H9 (cell line): ENCODE results near the gene IGSF3. TPM values are rescaled to one million over a fixed set of nuclear protein-coding genes. Genes with fewer than 3 reads are reported as not detected.

Experiments used
- DNase-seq: peaks from one replicate; pipeline ENCODE4 v3.0.0-alpha.2; 2017
- H2AFZ ChIP-seq: one replicate; pipeline ENCODE4 v1.6.1; 2013; ENCODE audit warnings: mild to moderate bottlenecking, low read length, control low read depth, moderate library complexity
- H2AK5ac ChIP-seq: 2 replicates; pipeline ENCODE4 v1.6.1; 2013; ENCODE audit warnings: low read length, control low read depth, mixed read lengths; ENCODE audit not compliant: insufficient read length
- H2BK120ac ChIP-seq: one replicate; pipeline ENCODE4 v1.6.1; 2013; ENCODE audit warnings: low read depth, mild to moderate bottlenecking, low read length, control low read depth, inconsistent platforms; ENCODE audit not compliant: poor library complexity, severe bottlenecking
- H2BK12ac ChIP-seq: 2 replicates; pipeline ENCODE4 v1.6.1; 2013; ENCODE audit warnings: low read length, control low read depth, mixed read lengths, low read depth; ENCODE audit not compliant: insufficient read length
- H2BK15ac ChIP-seq: 2 replicates; pipeline ENCODE4 v1.6.1; 2013; ENCODE audit warnings: low read depth, low read length, control low read depth
- H2BK20ac ChIP-seq: one replicate; pipeline ENCODE4 v1.6.1; 2013; ENCODE audit warnings: low read depth, mild to moderate bottlenecking, low read length, control low read depth, inconsistent platforms; ENCODE audit not compliant: poor library complexity, severe bottlenecking
- H2BK5ac ChIP-seq: 2 replicates; pipeline ENCODE4 v1.6.1; 2013; ENCODE audit warnings: low read length, control low read depth, mixed read lengths; ENCODE audit not compliant: insufficient read length
- H3K14ac ChIP-seq: 2 replicates; pipeline ENCODE4 v1.6.1; 2013; ENCODE audit warnings: low read length, control low read depth; ENCODE audit not compliant: insufficient read depth
- H3K18ac ChIP-seq: 2 replicates; pipeline ENCODE4 v1.6.1; 2013; ENCODE audit warnings: low read depth, mild to moderate bottlenecking, mixed read lengths, low read length, control low read depth; ENCODE audit not compliant: insufficient read length
- H3K23ac ChIP-seq: 2 replicates; pipeline ENCODE4 v1.6.1; 2013; ENCODE audit warnings: low read length, control low read depth, mixed read lengths, low read depth; ENCODE audit not compliant: insufficient read length
- H3K23me2 ChIP-seq: 2 replicates; pipeline ENCODE4 v1.6.1; 2013; ENCODE audit warnings: low read depth, mild to moderate bottlenecking, mixed read lengths, low read length, control low read depth; ENCODE audit not compliant: insufficient read length, poor library complexity, severe bottlenecking
- H3K27ac ChIP-seq: 2 replicates; pipeline ENCODE4 v1.5.1; 2013; ENCODE audit warnings: low read length, control low read depth, mixed read lengths, low read depth; ENCODE audit not compliant: insufficient read length
- H3K27me3 ChIP-seq: 2 replicates; pipeline ENCODE4 v1.6.1; 2013; ENCODE audit warnings: low read length, control low read depth, inconsistent platforms; ENCODE audit not compliant: insufficient read depth
- H3K4ac ChIP-seq: 2 replicates; pipeline ENCODE4 v1.6.1; 2013; ENCODE audit warnings: low read depth, mild to moderate bottlenecking, control low read depth, inconsistent platforms, low read length, moderate library complexity
- H3K4me1 ChIP-seq: 2 replicates; pipeline ENCODE4 v1.6.1; 2013; ENCODE audit warnings: low read length, control low read depth, inconsistent platforms; ENCODE audit not compliant: insufficient read depth
- H3K4me2 ChIP-seq: 2 replicates; pipeline ENCODE4 v1.6.1; 2013; ENCODE audit warnings: low read length, control low read depth, mixed read lengths; ENCODE audit not compliant: insufficient read length, insufficient read depth
- H3K56ac ChIP-seq: 2 replicates; pipeline ENCODE4 v1.6.1; 2013; ENCODE audit warnings: low read depth, mild to moderate bottlenecking, mixed read lengths, low read length, control low read depth; ENCODE audit not compliant: insufficient read length
- H3K79me1 ChIP-seq: 2 replicates; pipeline ENCODE4 v1.6.1; 2013; ENCODE audit warnings: low read depth, mild to moderate bottlenecking, moderate library complexity, low read length, control low read depth, inconsistent platforms; ENCODE audit not compliant: insufficient read depth, poor library complexity, severe bottlenecking
- H3K79me2 ChIP-seq: 2 replicates; pipeline ENCODE4 v1.6.1; 2013; ENCODE audit warnings: low read length, control low read depth, inconsistent platforms; ENCODE audit not compliant: insufficient read depth
- H3K9ac ChIP-seq: 2 replicates; pipeline ENCODE4 v1.6.1; 2013; ENCODE audit warnings: low read length, control low read depth, mixed read lengths; ENCODE audit not compliant: insufficient read length; ENCODE audit errors: extremely low read depth
- H3K9me3 ChIP-seq: one replicate; pipeline ENCODE4 v1.6.1; 2013; ENCODE audit warnings: low read depth, low read length, inconsistent platforms; ENCODE audit not compliant: control insufficient read depth
- H3T11ph ChIP-seq: one replicate; pipeline ENCODE4 v1.6.1; 2013; ENCODE audit warnings: mild to moderate bottlenecking, low read length, control low read depth, inconsistent platforms
- H4K20me1 ChIP-seq: one replicate; pipeline ENCODE4 v1.6.1; 2013; ENCODE audit not compliant: control insufficient read depth, insufficient read length, insufficient read depth
- H4K5ac ChIP-seq: 2 replicates; pipeline ENCODE4 v1.6.1; 2013; ENCODE audit warnings: low read depth, mild to moderate bottlenecking, mixed read lengths, low read length, control low read depth; ENCODE audit not compliant: insufficient read length
- H4K8ac ChIP-seq: replicated peaks from 2 replicates; pipeline ENCODE4 v1.6.1; 2013; ENCODE audit warnings: low read length, control low read depth, mixed read lengths, low read depth; ENCODE audit not compliant: insufficient read length
- H4K91ac ChIP-seq: 2 replicates; pipeline ENCODE4 v1.6.1; 2013; ENCODE audit warnings: low read depth, mild to moderate bottlenecking, moderate library complexity, mixed read lengths, low read length, control low read depth; ENCODE audit not compliant: insufficient read length
- H3K27ac Mint-ChIP-seq, 3 experiments: 2 replicates in 2 of 3; 3 replicates in 1 of 3; pipeline ENCODE4 v1.8.0; 2020 to 2021; ENCODE audit warnings: mixed read lengths in 3 of 3, mild to moderate bottlenecking in 1 of 3, moderate library complexity in 1 of 3
- H3K27me3 Mint-ChIP-seq: 2 replicates; pipeline ENCODE4 v1.8.0; 2021; ENCODE audit warnings: low read depth, mild to moderate bottlenecking, moderate library complexity, mixed read lengths
- H3K36me3 Mint-ChIP-seq, 3 experiments: 2 replicates in 2 of 3; 3 replicates in 1 of 3; pipeline ENCODE4 v1.8.0; 2020 to 2021; ENCODE audit warnings: low read depth in 3 of 3, mixed read lengths in 3 of 3; ENCODE audit not compliant: insufficient read depth in 1 of 3
- H3K4me1 Mint-ChIP-seq, 2 experiments: 2 replicates each; pipeline ENCODE4 v1.8.0; 2020; ENCODE audit warnings: mixed read lengths in 2 of 2
- H3K4me3 Mint-ChIP-seq, 2 experiments: 2 replicates in 1 of 2; 3 replicates in 1 of 2; pipeline ENCODE4 v1.8.0; 2020 to 2021; ENCODE audit warnings: mild to moderate bottlenecking in 2 of 2, mixed read lengths in 2 of 2, moderate library complexity in 1 of 2
- H3K9me3 Mint-ChIP-seq, 2 experiments: 2 replicates in 1 of 2; 3 replicates in 1 of 2; pipeline ENCODE4 v1.8.0; 2020; ENCODE audit warnings: mild to moderate bottlenecking in 2 of 2, mixed read lengths in 2 of 2, moderate library complexity in 1 of 2
- CTCF ChIP-seq: fragments of 200-600 bp; sonication (generic); conservative IDR thresholded peaks from 3 replicates; pipeline ENCODE4 v1.8.0; 2021; ENCODE audit warnings: antibody characterized with exemption, mild to moderate bottlenecking
- WGBS: extraction: QIAGEN DNeasy Blood & Tissue Kit; methylation state at CpG from one replicate; pipeline ENCODE4 v1.1.7; 2013; ENCODE audit warnings: missing lambda C conversion rate, low lambda C conversion rate, mixed read lengths; ENCODE audit not compliant: insufficient read length; ENCODE audit errors: extremely low coverage; 5-methylcytosine and 5-hydroxymethylcytosine counted together
- total RNA-seq: library from RNA; stranded (reverse); gene quantifications from 2 replicates; pipeline ENCODE4 v1.2.1, GENCODE V29; 2021

The IGSF3 gene
- total RNA-seq, 1 experiment from 2014 or later: 19.1 TPM

DNA sequence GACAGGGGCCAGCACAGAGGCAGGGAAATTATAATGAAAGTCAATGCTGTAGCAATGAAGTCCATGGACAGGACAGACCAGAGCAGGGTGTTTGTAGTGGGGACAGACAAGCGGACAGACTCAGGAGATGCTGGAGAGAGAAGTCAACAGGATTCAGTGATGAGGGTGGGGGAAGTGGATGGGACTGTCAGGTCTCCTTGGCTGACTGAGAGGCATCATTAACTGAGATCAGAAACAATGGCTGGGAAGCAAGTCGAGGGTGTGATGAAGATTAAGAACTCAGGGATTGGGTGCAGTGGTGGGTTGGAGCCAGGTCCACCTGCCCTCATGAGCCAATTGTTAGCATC is 122.2 kb downstream of the IGSF3 start:
- whole genome bisulfite sequencing: no CpG with 5 or more reads among the region's 2 CpGs
- Histone ChIP-seq H3K56ac (no peak overlapping the region), H2BK12ac (no peak overlapping the region), H2BK15ac (no peak overlapping the region), H4K5ac (no peak overlapping the region), H3K23me2 (no peaks in the 10 kb centered on the region), H3K14ac (no peak overlapping the region), H4K8ac (no peak overlapping the region), H2AFZ (no peak overlapping the region), H2BK20ac (no peak overlapping the region), H3K9me3 (no peaks in the 10 kb centered on the region), H3K9ac (no peak overlapping the region), H3K27ac (no peak overlapping the region), H2BK5ac (no peak overlapping the region), H4K20me1 (no peaks in the 10 kb centered on the region), H2AK5ac (no peak overlapping the region), H3T11ph (no peak overlapping the region), H4K91ac (no peak overlapping the region), H3K79me2 (no peaks in the 10 kb centered on the region), H2BK120ac (no peak overlapping the region), H3K4ac (no peak overlapping the region), H3K27me3 (no peaks in the 10 kb centered on the region), H3K4me1 (no peaks in the 10 kb centered on the region), H3K23ac (no peak overlapping the region), H3K4me2 (no peak overlapping the region), H3K18ac (no peak overlapping the region), H3K79me1 (no peaks in the 10 kb centered on the region)
- TF ChIP-seq CTCF: no peak
- H3K27me3 Mint-ChIP-seq: no peaks in the 10 kb centered on the region
- H3K4me1 Mint-ChIP-seq: no peaks in the 10 kb centered on the region
- no peak for DNase-seq
- no peaks in the 10 kb centered on the region for H3K9me3 Mint-ChIP-seq
- H3K36me3 Mint-ChIP-seq: peaks cover 0 to 3% (median 2%) of the 10 kb centered on the region in 3 experiments; a peak in 4 of 7 replicates
- H3K4me3 Mint-ChIP-seq: no peak overlapping the region
- H3K27ac Mint-ChIP-seq: peak overlapping the region in 1 of 3 experiments; percentile 11; a peak in 1 of 7 replicates
